Measurements from ENCODE around the gene RNF115. TPM values are rescaled to one million over a fixed set of nuclear protein-coding genes. Genes with fewer than 3 reads are reported as not detected.

The RNF115 gene
- total RNA-seq, 2 donors from 2014 or later, result 42.8 to 44.6 TPM

DNA sequence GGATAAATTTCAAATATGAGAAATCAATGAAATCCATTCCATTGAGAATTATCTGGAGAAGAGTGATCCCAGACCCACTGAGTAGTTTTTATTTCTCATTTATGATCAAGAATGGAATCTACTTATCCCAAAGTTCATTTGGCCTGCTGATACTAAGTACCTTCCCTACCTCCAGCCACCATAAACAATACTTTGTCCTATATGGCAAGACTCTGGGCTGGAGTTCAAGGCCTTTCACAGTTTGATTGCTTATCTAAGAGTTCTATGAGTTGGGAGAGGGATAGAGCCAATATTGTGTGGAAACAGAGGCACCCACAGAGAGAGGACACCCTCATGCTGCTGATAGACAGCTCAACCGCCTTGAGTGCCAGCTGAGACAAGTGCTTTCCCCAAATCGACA lies 121.8 kb downstream of the RNF115 start:
- no peaks in the 10 kb centered on the region for H3K27me3 ChIP-seq
- no peaks in the 10 kb centered on the region for H3K4me1 ChIP-seq
- TF ChIP-seq, protein P1, sequence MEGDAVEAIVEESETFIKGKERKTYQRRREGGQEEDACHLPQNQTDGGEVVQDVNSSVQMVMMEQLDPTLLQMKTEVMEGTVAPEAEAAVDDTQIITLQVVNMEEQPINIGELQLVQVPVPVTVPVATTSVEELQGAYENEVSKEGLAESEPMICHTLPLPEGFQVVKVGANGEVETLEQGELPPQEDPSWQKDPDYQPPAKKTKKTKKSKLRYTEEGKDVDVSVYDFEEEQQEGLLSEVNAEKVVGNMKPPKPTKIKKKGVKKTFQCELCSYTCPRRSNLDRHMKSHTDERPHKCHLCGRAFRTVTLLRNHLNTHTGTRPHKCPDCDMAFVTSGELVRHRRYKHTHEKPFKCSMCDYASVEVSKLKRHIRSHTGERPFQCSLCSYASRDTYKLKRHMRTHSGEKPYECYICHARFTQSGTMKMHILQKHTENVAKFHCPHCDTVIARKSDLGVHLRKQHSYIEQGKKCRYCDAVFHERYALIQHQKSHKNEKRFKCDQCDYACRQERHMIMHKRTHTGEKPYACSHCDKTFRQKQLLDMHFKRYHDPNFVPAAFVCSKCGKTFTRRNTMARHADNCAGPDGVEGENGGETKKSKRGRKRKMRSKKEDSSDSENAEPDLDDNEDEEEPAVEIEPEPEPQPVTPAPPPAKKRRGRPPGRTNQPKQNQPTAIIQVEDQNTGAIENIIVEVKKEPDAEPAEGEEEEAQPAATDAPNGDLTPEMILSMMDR (IDR thresholded peaks at IDR 0.05), result no peak

DNA sequence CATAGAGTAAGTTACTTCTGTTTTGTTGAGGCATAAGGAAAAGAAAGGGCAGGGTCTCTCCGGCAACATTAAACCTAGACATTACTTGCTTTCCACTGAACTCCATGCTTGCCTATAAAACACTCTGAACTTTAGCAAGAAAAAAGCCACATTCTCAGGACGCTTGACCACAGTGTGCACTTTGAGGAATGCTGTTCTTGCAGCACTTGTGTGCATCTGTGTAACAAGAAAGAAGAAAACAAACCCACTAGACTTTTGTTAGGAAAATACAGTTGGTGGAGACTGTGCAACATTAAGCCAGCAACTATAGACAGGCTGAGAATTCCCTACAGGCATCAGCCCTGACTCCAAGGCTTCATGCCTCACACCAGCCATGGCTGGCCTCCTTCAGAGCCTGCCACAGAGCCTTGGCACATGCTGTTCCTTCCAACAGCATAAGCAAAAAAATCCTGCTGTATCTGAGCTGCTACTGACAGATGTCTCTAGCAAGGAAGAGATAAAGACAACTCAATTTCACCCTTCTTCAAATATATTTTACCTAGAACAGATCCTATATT lies 122.5 kb downstream of the RNF115 start:
- Histone ChIP-seq H3K9me3 (no peaks in the 10 kb centered on the region), H3K4me3 (no peak overlapping the region), H3K4me1 (no peaks in the 10 kb centered on the region), H3K27me3 (no peaks in the 10 kb centered on the region), H3K27ac (no peak overlapping the region), H3K36me3 (no peaks in the 10 kb centered on the region)
- TF ChIP-seq, protein P1 (IDR thresholded peaks at IDR 0.05), result no peak
- DNase-seq (ENCODE audit: low spot score), result no peak

More for the DNA sequence above, 121.8 kb downstream of the RNF115 start:
- DNase-seq (ENCODE audit: low spot score), result no peak
- H3K27ac ChIP-seq, result no peak overlapping the region
- no peaks in the 10 kb centered on the region for H3K36me3 ChIP-seq
- H3K4me3 ChIP-seq, result no peak overlapping the region
- no peaks in the 10 kb centered on the region for H3K9me3 ChIP-seq

- Histone ChIP-seq H3K27me3 (no peaks in the 10 kb centered on the region), H3K9me3 (no peaks in the 10 kb centered on the region), H3K4me3 (no peak overlapping the region), H3K36me3 (no peaks in the 10 kb centered on the region), H3K4me1 (no peaks in the 10 kb centered on the region), H3K27ac (no peak overlapping the region)
- no peak for DNase-seq (ENCODE audit: low spot score)
- TF ChIP-seq, protein P1 (IDR thresholded peaks at IDR 0.05), result no peak
Measured at GRCh38 chr1:145696630-145696960, 127.3 kb downstream of the RNF115 start.

- no peaks in the 10 kb centered on the region for H3K27me3 ChIP-seq
- TF ChIP-seq, protein P1 (IDR thresholded peaks at IDR 0.05), result no peak
- H3K4me1 ChIP-seq, result no peaks in the 10 kb centered on the region
- H3K4me3 ChIP-seq, result no peak overlapping the region
- H3K36me3 ChIP-seq, result no peaks in the 10 kb centered on the region
- no peak overlapping the region for H3K27ac ChIP-seq
- H3K9me3 ChIP-seq, result no peaks in the 10 kb centered on the region
- DNase-seq (ENCODE audit: low spot score), result no peak
Measured at GRCh38 chr1:145695821-145696629, 127.9 kb downstream of the RNF115 start.

- DNase-seq (ENCODE audit: low spot score), result no peak
- H3K36me3 ChIP-seq, result no peaks in the 10 kb centered on the region
Measured at GRCh38 chr1:145692785-145693443, 131.0 kb downstream of the RNF115 start.

More at GRCh38 chr1:145692785-145693443, 131.0 kb downstream of the RNF115 start:
- TF ChIP-seq, protein P1 (IDR thresholded peaks at IDR 0.05), result no peak
- Histone ChIP-seq H3K4me1 (no peaks in the 10 kb centered on the region), H3K9me3 (no peaks in the 10 kb centered on the region), H3K27me3 (no peaks in the 10 kb centered on the region), H3K4me3 (no peak overlapping the region), H3K27ac (no peak overlapping the region)

Measured in right atrium auricular region (tissue), 2 donors.